Right lobe of liver (tissue), 4 donors: Measurements from ENCODE around the gene PELO.

Source experiments
- CTCF ChIP-seq, 4 donors: fragments of 200-600 bp in 3 of 4; fragments of 450-650 bp in 1 of 4; IDR thresholded peaks; one replicate each; pipeline versions ENCODE4 v1.5.1 to v1.8.0; 2016 to 2022; ENCODE audit warnings: antibody characterized with exemption in 4 of 4, mild to moderate bottlenecking in 2 of 4
- POLR2A ChIP-seq: fragments of 450-650 bp; IDR thresholded peaks from one replicate; pipeline ENCODE4 v1.6.1; 2017; ENCODE audit warnings: antibody characterized with exemption, mild to moderate bottlenecking
- donor health status: DM: no; HTN: no; CAD: no.
- donor health status: DM: no; HTN: no; CAD: no.
- donor health status: DM: no; HTN: yes; CAD: no.

GRCh38 chr5:52822437-52822836, 34.7 kb downstream of the PELO start:
- TF ChIP-seq CTCF (IDR thresholded peaks at IDR 0.05) (no peak), POLR2A (no peak)
